ENCODE results near the gene GMDS.

GMDS gene

GRCh38 chr6:1708820-1709219 lies 536.6 kb downstream of the GMDS start:
- Histone ChIP-seq H3K9me3 (no peaks in the 10 kb centered on the region), H3K36me3 (no peaks in the 10 kb centered on the region), H3K4me1 (no peaks in the 10 kb centered on the region), H3K27me3 (no peaks in the 10 kb centered on the region), H3K4me3 (ENCODE audit: low read depth, low read length) (no peak overlapping the region)
- no peak for DNase-seq
- TF ChIP-seq CTCF (IDR thresholded peaks at IDR 0.05; ENCODE audit: low read depth, low read length), result no peak

GRCh38 chr6:1708122-1708521 lies 537.3 kb downstream of the GMDS start:
- H3K4me3 ChIP-seq (ENCODE audit: low read depth, low read length), result no peak overlapping the region
- H3K36me3 ChIP-seq, result no peaks in the 10 kb centered on the region
- TF ChIP-seq CTCF (IDR thresholded peaks at IDR 0.05; ENCODE audit: low read depth, low read length), result no peak
- no peaks in the 10 kb centered on the region for H3K4me1 ChIP-seq
- H3K27me3 ChIP-seq, result no peaks in the 10 kb centered on the region
- no peaks in the 10 kb centered on the region for H3K9me3 ChIP-seq
- DNase-seq, result no peak

GRCh38 chr6:1705630-1706029 lies 539.8 kb downstream of the GMDS start:
- no peak for TF ChIP-seq CTCF (IDR thresholded peaks at IDR 0.05; ENCODE audit: low read depth, low read length)
- Histone ChIP-seq H3K36me3 (no peaks in the 10 kb centered on the region), H3K4me3 (ENCODE audit: low read depth, low read length) (no peak overlapping the region), H3K4me1 (peaks cover 3% of the 10 kb centered on the region), H3K27me3 (no peaks in the 10 kb centered on the region), H3K9me3 (no peaks in the 10 kb centered on the region)
- DNase-seq, result no peak

- no peak for DNase-seq
- H3K4me3 ChIP-seq (ENCODE audit: low read depth, low read length), result no peak overlapping the region
- no peaks in the 10 kb centered on the region for H3K27me3 ChIP-seq
- H3K4me1 ChIP-seq, result peaks cover 6% of the 10 kb centered on the region
- H3K36me3 ChIP-seq, result no peaks in the 10 kb centered on the region
- H3K9me3 ChIP-seq, result no peaks in the 10 kb centered on the region
- no peak for TF ChIP-seq CTCF (IDR thresholded peaks at IDR 0.05; ENCODE audit: low read depth, low read length)
Measured at GRCh38 chr6:1705183-1705582, 540.2 kb downstream of the GMDS start.

- TF ChIP-seq CTCF (IDR thresholded peaks at IDR 0.05; ENCODE audit: low read depth, low read length), result no peak
- peaks cover 10% of the 10 kb centered on the region for H3K4me1 ChIP-seq
- H3K9me3 ChIP-seq, result no peaks in the 10 kb centered on the region
- H3K4me3 ChIP-seq (ENCODE audit: low read depth, low read length), result no peak overlapping the region
- no peaks in the 10 kb centered on the region for H3K27me3 ChIP-seq
- H3K36me3 ChIP-seq, result no peaks in the 10 kb centered on the region
- no peak for DNase-seq
Measured at GRCh38 chr6:1704711-1705110, 540.7 kb downstream of the GMDS start.

- H3K9me3 ChIP-seq, result no peaks in the 10 kb centered on the region
- peaks cover 10% of the 10 kb centered on the region for H3K4me1 ChIP-seq
- TF ChIP-seq CTCF (IDR thresholded peaks at IDR 0.05; ENCODE audit: low read depth, low read length), result no peak
- no peak for DNase-seq
- H3K4me3 ChIP-seq (ENCODE audit: low read depth, low read length), result no peak overlapping the region
- no peaks in the 10 kb centered on the region for H3K36me3 ChIP-seq
- H3K27me3 ChIP-seq, result no peaks in the 10 kb centered on the region
Measured at GRCh38 chr6:1703923-1704322, 541.5 kb downstream of the GMDS start.
